Effector memory CD8-positive, alpha-beta T cell (primary cell): ENCODE results near the gene SSUH2.
"Not testable (repeated sequence)": the region's sequence is repeated elsewhere in the genome, so short reads cannot be mapped to it uniquely, and the experiment has no call there.

Experiments used
- ATAC-seq: fragments of 150-1000 bp; cut with Tn5 transposase; replicated peaks from 2 replicates; pipeline ENCODE4 v1.10.0; 2021; ENCODE audit warnings: mild to moderate bottlenecking, moderate library complexity
- DNase-seq, 3 experiments: peaks; one replicate each; pipeline ENCODE4 v3.0.0; 2021
- H3K27ac Mint-ChIP-seq, 2 donors: one replicate each; pipeline ENCODE4 v1.8.0; 2022; ENCODE audit warnings: mild to moderate bottlenecking in 2 of 2, mixed read lengths in 2 of 2, moderate library complexity in 2 of 2
- H3K27me3 Mint-ChIP-seq, 2 donors: one replicate each; pipeline ENCODE4 v1.8.0; 2022; ENCODE audit warnings: mixed read lengths in 2 of 2
- H3K36me3 Mint-ChIP-seq: one replicate; pipeline ENCODE4 v1.8.0; 2022; ENCODE audit warnings: mild to moderate bottlenecking, moderate library complexity, mixed read lengths; ENCODE audit not compliant: insufficient read depth
- H3K4me1 Mint-ChIP-seq, 2 donors: one replicate each; pipeline ENCODE4 v1.8.0; 2022; ENCODE audit warnings: low read depth in 2 of 2, mixed read lengths in 2 of 2
- H3K4me3 Mint-ChIP-seq, 2 donors: one replicate each; pipeline ENCODE4 v1.8.0; 2022; ENCODE audit warnings: mild to moderate bottlenecking in 2 of 2, mixed read lengths in 2 of 2, moderate library complexity in 2 of 2
- H3K9me3 Mint-ChIP-seq, 2 donors: one replicate each; pipeline ENCODE4 v1.8.0; 2022; ENCODE audit warnings: mixed read lengths in 2 of 2

SSUH2 gene

GRCh38 chr3:8654572-8655329, 10.2 kb upstream of the SSUH2 start:
- H3K27me3 Mint-ChIP-seq: peaks cover 26 to 52% of the 10 kb centered on the region in 2 donors
- H3K36me3 Mint-ChIP-seq, DNase-seq, H3K4me3 Mint-ChIP-seq, H3K9me3 Mint-ChIP-seq, ATAC-seq, H3K4me1 Mint-ChIP-seq, H3K27ac Mint-ChIP-seq: not testable (repeated sequence)

- no peak overlapping the region for H3K27ac Mint-ChIP-seq
- ATAC-seq (no peak), DNase-seq (no peak)
- H3K27me3 Mint-ChIP-seq: peaks cover 27 to 52% of the 10 kb centered on the region in 2 donors
- no peaks in the 10 kb centered on the region for H3K4me1 Mint-ChIP-seq
- H3K4me3 Mint-ChIP-seq: no peak overlapping the region
- no peaks in the 10 kb centered on the region for H3K9me3 Mint-ChIP-seq
- H3K36me3 Mint-ChIP-seq: peaks cover 4% of the 10 kb centered on the region
Observed at GRCh38 chr3:8653800-8654408, 9.3 kb upstream of the SSUH2 start.

GRCh38 chr3:8652324-8652987, 7.9 kb upstream of the SSUH2 start:
- Mint-ChIP-seq H3K36me3 (peaks cover 4% of the 10 kb centered on the region), H3K27me3 (peaks cover 27 to 45% of the 10 kb centered on the region in 2 donors), H3K9me3 (no peaks in the 10 kb centered on the region), H3K27ac (no peak overlapping the region), H3K4me1 (no peaks in the 10 kb centered on the region), H3K4me3 (no peak overlapping the region)
- no peak for DNase-seq
- ATAC-seq: no peak

- no peaks in the 10 kb centered on the region for H3K9me3 Mint-ChIP-seq
- DNase-seq (no peak), ATAC-seq (no peak)
- H3K4me1 Mint-ChIP-seq: no peaks in the 10 kb centered on the region
- no peak overlapping the region for H3K27ac Mint-ChIP-seq
- peaks cover 4% of the 10 kb centered on the region for H3K36me3 Mint-ChIP-seq
- H3K27me3 Mint-ChIP-seq: peaks cover 23 to 37% of the 10 kb centered on the region in 2 donors
- H3K4me3 Mint-ChIP-seq: no peak overlapping the region
Observed at GRCh38 chr3:8651418-8652323, 7.1 kb upstream of the SSUH2 start.

- Mint-ChIP-seq H3K4me3 (no peak overlapping the region), H3K9me3 (no peaks in the 10 kb centered on the region), H3K36me3 (peaks cover 4% of the 10 kb centered on the region), H3K27ac (no peak overlapping the region), H3K27me3 (peaks cover 23 to 36% of the 10 kb centered on the region in 2 donors), H3K4me1 (no peaks in the 10 kb centered on the region)
- DNase-seq (no peak), ATAC-seq (no peak)
Observed at GRCh38 chr3:8650583-8651416, 6.2 kb upstream of the SSUH2 start.

GRCh38 chr3:8649757-8650156, 5.2 kb upstream of the SSUH2 start:
- no peak overlapping the region for H3K27ac Mint-ChIP-seq
- no peaks in the 10 kb centered on the region for H3K36me3 Mint-ChIP-seq
- no peaks in the 10 kb centered on the region for H3K4me1 Mint-ChIP-seq
- ATAC-seq: no peak
- peaks cover 23 to 36% of the 10 kb centered on the region in 2 donors for H3K27me3 Mint-ChIP-seq
- DNase-seq: no peak
- H3K4me3 Mint-ChIP-seq: no peak overlapping the region
- H3K9me3 Mint-ChIP-seq: no peaks in the 10 kb centered on the region

GRCh38 chr3:8648909-8649741, 4.5 kb upstream of the SSUH2 start:
- ATAC-seq: no peak
- Mint-ChIP-seq H3K4me1 (no peaks in the 10 kb centered on the region), H3K36me3 (no peaks in the 10 kb centered on the region), H3K27ac (no peak overlapping the region), H3K4me3 (no peak overlapping the region), H3K27me3 (peaks cover 29 to 39% of the 10 kb centered on the region in 2 donors), H3K9me3 (no peaks in the 10 kb centered on the region)
- DNase-seq: no peak

- no peaks in the 10 kb centered on the region for H3K4me1 Mint-ChIP-seq
- DNase-seq: no peak
Observed at GRCh38 chr3:8647137-8647985, 2.8 kb upstream of the SSUH2 start.

GRCh38 chr3:8646313-8646938, 1.8 kb upstream of the SSUH2 start:
- Mint-ChIP-seq H3K27ac (no peak overlapping the region), H3K27me3 (peaks cover 17 to 33% of the 10 kb centered on the region in 2 donors), H3K4me1 (no peaks in the 10 kb centered on the region), H3K4me3 (no peak overlapping the region), H3K36me3 (no peaks in the 10 kb centered on the region), H3K9me3 (no peaks in the 10 kb centered on the region)
- ATAC-seq (no peak), DNase-seq (no peak)

More at GRCh38 chr3:8647137-8647985, 2.8 kb upstream of the SSUH2 start:
- Mint-ChIP-seq H3K9me3 (no peaks in the 10 kb centered on the region), H3K36me3 (no peaks in the 10 kb centered on the region), H3K27ac (no peak overlapping the region), H3K27me3 (peaks cover 26 to 37% of the 10 kb centered on the region in 2 donors), H3K4me3 (no peak overlapping the region)
- no peak for ATAC-seq

GRCh38 chr3:8645712-8646111, 1.1 kb upstream of the SSUH2 start:
- no peaks in the 10 kb centered on the region for H3K36me3 Mint-ChIP-seq
- peaks cover 17 to 38% of the 10 kb centered on the region in 2 donors for H3K27me3 Mint-ChIP-seq
- no peaks in the 10 kb centered on the region for H3K9me3 Mint-ChIP-seq
- no peak overlapping the region for H3K27ac Mint-ChIP-seq
- H3K4me1 Mint-ChIP-seq: no peaks in the 10 kb centered on the region
- ATAC-seq: no peak
- no peak overlapping the region for H3K4me3 Mint-ChIP-seq
- no peak for DNase-seq
